Neural progenitor cell (in vitro differentiated cells): ENCODE measurements around the gene SCAMP1. TPM values are rescaled to one million over a fixed set of nuclear protein-coding genes. Genes with fewer than 3 reads are reported as not detected.

Experiments
- DNase-seq: peaks from one replicate; pipeline ENCODE4 v3.0.0-alpha.2; 2016; ENCODE audit warnings: low spot score
- H2AFZ ChIP-seq: fragments of 200-600 bp; sonication (generic); replicated peaks from 2 replicates; pipeline ENCODE4 v1.6.1; 2016; ENCODE audit warnings: antibody characterized with exemption
- H3F3A ChIP-seq: fragments of 200-600 bp; sonication (generic); 2 replicates; pipeline ENCODE4 v1.6.1; 2016; ENCODE audit warnings: antibody characterized with exemption, low read depth
- H3K27ac ChIP-seq: fragments of 200-600 bp; sonication (generic); 2 replicates; pipeline ENCODE4 v1.5.1; 2016; ENCODE audit warnings: mild to moderate bottlenecking
- H3K27me3 ChIP-seq: fragments of 200-600 bp; sonication (generic); 2 replicates; pipeline ENCODE4 v1.6.1; 2016; ENCODE audit warnings: mild to moderate bottlenecking, moderate library complexity
- H3K36me3 ChIP-seq: fragments of 200-600 bp; sonication (generic); 2 replicates; pipeline ENCODE4 v1.5.1; 2016
- H3K4me1 ChIP-seq: fragments of 200-600 bp; sonication (generic); 2 replicates; pipeline ENCODE4 v1.6.1; 2016; ENCODE audit warnings: mixed run types
- H3K4me2 ChIP-seq: fragments of 200-600 bp; sonication (generic); 2 replicates; pipeline ENCODE4 v1.6.1; 2016
- H3K4me3 ChIP-seq: fragments of 200-600 bp; sonication (generic); 2 replicates; pipeline ENCODE4 v1.5.1; 2016
- H3K79me2 ChIP-seq: fragments of 200-600 bp; sonication (generic); 2 replicates; pipeline ENCODE4 v1.6.1; 2016; ENCODE audit warnings: low read depth
- H3K9ac ChIP-seq: fragments of 200-600 bp; sonication (generic); 2 replicates; pipeline ENCODE4 v1.6.1; 2016
- H3K9me3 ChIP-seq: fragments of 200-600 bp; sonication (generic); 2 replicates; pipeline ENCODE4 v1.5.1; 2016; ENCODE audit warnings: low read depth
- H4K20me1 ChIP-seq: fragments of 200-600 bp; sonication (generic); 2 replicates; pipeline ENCODE4 v1.6.1; 2016; ENCODE audit warnings: low read depth
- H3K27ac Mint-ChIP-seq: 3 replicates; pipeline ENCODE4 v1.8.0; 2021; ENCODE audit warnings: mixed read lengths
- H3K27me3 Mint-ChIP-seq: 2 replicates; pipeline ENCODE4 v1.8.0; 2022; ENCODE audit warnings: low read depth, mild to moderate bottlenecking, inconsistent platforms, moderate library complexity, mixed read lengths; ENCODE audit not compliant: insufficient read depth
- H3K36me3 Mint-ChIP-seq: 3 replicates; pipeline ENCODE4 v1.8.0; 2021; ENCODE audit warnings: mixed read lengths
- H3K4me1 Mint-ChIP-seq: 3 replicates; pipeline ENCODE4 v1.8.0; 2021; ENCODE audit warnings: mixed read lengths
- H3K4me3 Mint-ChIP-seq: 3 replicates; pipeline ENCODE4 v1.8.0; 2021; ENCODE audit warnings: mild to moderate bottlenecking, moderate library complexity, mixed read lengths
- H3K9me3 Mint-ChIP-seq: 3 replicates; pipeline ENCODE4 v1.8.0; 2020; ENCODE audit warnings: mixed read lengths
- EZH2 ChIP-seq: fragments of 200-600 bp; sonication (generic); IDR thresholded peaks from 2 replicates; pipeline ENCODE4 v1.6.1; 2017; ENCODE audit warnings: antibody characterized with exemption, mild to moderate bottlenecking, moderate library complexity
- EZH2phosphoT487 ChIP-seq: fragments of 200-600 bp; sonication (generic); IDR thresholded peaks from 2 replicates; pipeline ENCODE4 v1.6.1; 2017; ENCODE audit warnings: antibody characterized with exemption
- total RNA-seq: library from RNA; depleted of rRNA; stranded (reverse); fragments of >200 nt; gene quantifications from 2 replicates; pipeline ENCODE4 v1.2.3, GENCODE V29; 2015; ENCODE audit warnings: low replicate concordance
- TF ChIP-seq, protein P1 (sequence below): fragments of 200-600 bp; sonication (generic); IDR thresholded peaks from 2 replicates; pipeline ENCODE4 v1.5.1; 2017; ENCODE audit warnings: antibody characterized with exemption, mild to moderate bottlenecking

The SCAMP1 gene
- total RNA-seq, 1 donor from 2014 or later = 110 TPM

DNA sequence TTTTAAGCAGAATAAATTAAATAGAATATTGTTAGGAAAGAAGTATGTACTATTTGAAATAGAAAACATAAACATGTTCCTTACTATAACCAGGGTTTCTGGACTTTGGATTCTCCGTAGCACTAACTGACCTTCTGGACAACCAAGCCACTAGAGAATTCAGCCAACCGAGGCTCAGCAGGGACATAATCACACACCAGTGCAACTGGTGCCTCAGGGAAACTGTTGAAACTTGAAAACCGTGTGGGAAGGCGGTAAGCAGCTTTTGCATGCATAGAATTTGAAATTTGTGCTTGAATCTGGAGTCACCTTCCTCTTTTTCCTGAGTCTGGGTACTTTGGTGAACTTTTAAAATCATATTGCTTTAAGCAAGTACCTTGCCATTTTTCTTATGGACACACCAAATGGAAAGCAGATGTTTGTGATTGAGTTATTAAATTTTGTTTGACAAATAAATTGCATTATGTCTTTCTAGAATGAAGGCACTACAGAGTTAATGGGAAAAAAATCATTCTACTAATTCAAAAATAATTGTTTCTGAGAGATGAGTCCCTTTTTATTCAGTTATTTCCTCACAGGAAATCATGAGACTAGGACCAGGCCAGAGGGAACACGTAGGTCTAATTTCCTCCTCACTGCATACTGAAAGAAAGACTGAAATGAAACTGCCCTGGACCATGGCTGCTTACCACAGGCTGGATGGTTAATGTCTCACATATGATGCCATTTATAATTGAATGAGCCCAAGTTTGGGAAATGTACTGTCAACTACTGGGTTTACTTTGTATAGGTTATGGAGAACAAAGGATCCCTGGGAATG is 20.6 kb upstream of the SCAMP1 start:
- no peak overlapping the region for H3K27ac Mint-ChIP-seq
- Histone ChIP-seq H3K4me1 (peaks cover 16% of the 10 kb centered on the region), H3K79me2 (no peaks in the 10 kb centered on the region), H3K9ac (no peak overlapping the region), H2AFZ (no peak overlapping the region), H3K4me2 (no peak overlapping the region), H3K9me3 (peaks cover 17% of the 10 kb centered on the region), H3K27ac (no peak overlapping the region), H3F3A (peaks cover 18% of the 10 kb centered on the region), H3K36me3 (no peaks in the 10 kb centered on the region), H3K4me3 (no peak overlapping the region), H3K27me3 (no peaks in the 10 kb centered on the region), H4K20me1 (no peaks in the 10 kb centered on the region)
- H3K9me3 Mint-ChIP-seq = peaks cover 39% of the 10 kb centered on the region
- no peaks in the 10 kb centered on the region for H3K36me3 Mint-ChIP-seq
- no peak for TF ChIP-seq EZH2
- H3K27me3 Mint-ChIP-seq = peaks cover 5% of the 10 kb centered on the region
- no peak overlapping the region for H3K4me3 Mint-ChIP-seq
- H3K4me1 Mint-ChIP-seq = peaks cover 23% of the 10 kb centered on the region
- no peak for DNase-seq

DNA sequence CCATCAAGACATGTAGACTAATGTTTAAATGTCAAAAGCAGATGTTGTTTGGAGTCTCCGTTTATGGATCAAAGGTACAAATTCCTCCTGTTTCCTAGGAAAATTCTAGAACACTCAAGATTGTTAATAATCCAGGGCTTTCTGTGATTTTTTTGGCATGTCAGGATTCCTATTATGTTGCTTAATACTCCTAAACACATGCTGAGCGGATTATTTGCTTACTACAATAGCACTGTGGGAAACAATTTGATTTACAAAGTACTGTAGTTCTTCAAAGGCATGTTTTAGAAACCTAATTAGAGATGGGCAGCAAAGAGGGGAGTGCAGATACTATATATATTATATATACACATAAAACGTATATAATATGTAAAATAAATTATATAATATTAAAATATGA is 19.0 kb upstream of the SCAMP1 start:
- peaks cover 5% of the 10 kb centered on the region for H3K27me3 Mint-ChIP-seq
- no peak overlapping the region for H3K4me3 Mint-ChIP-seq
- Histone ChIP-seq H3K9me3 (peaks cover 17% of the 10 kb centered on the region), H3K27me3 (no peaks in the 10 kb centered on the region), H4K20me1 (no peaks in the 10 kb centered on the region), H3K9ac (no peak overlapping the region), H3K4me2 (no peak overlapping the region), H3K4me3 (no peak overlapping the region), H3K36me3 (no peaks in the 10 kb centered on the region), H3F3A (peaks cover 25% of the 10 kb centered on the region), H2AFZ (no peak overlapping the region), H3K27ac (peak overlapping the region; percentile 27), H3K79me2 (no peaks in the 10 kb centered on the region), H3K4me1 (peaks cover 22% of the 10 kb centered on the region)
- TF ChIP-seq EZH2phosphoT487 (no peak), EZH2 (no peak)
- TF ChIP-seq, protein P1, sequence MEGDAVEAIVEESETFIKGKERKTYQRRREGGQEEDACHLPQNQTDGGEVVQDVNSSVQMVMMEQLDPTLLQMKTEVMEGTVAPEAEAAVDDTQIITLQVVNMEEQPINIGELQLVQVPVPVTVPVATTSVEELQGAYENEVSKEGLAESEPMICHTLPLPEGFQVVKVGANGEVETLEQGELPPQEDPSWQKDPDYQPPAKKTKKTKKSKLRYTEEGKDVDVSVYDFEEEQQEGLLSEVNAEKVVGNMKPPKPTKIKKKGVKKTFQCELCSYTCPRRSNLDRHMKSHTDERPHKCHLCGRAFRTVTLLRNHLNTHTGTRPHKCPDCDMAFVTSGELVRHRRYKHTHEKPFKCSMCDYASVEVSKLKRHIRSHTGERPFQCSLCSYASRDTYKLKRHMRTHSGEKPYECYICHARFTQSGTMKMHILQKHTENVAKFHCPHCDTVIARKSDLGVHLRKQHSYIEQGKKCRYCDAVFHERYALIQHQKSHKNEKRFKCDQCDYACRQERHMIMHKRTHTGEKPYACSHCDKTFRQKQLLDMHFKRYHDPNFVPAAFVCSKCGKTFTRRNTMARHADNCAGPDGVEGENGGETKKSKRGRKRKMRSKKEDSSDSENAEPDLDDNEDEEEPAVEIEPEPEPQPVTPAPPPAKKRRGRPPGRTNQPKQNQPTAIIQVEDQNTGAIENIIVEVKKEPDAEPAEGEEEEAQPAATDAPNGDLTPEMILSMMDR = no peak
- H3K4me1 Mint-ChIP-seq = peaks cover 22% of the 10 kb centered on the region
- DNase-seq = peak; percentile 47
- no peak overlapping the region for H3K27ac Mint-ChIP-seq
- H3K36me3 Mint-ChIP-seq = no peaks in the 10 kb centered on the region
- H3K9me3 Mint-ChIP-seq = peaks cover 41% of the 10 kb centered on the region

DNA sequence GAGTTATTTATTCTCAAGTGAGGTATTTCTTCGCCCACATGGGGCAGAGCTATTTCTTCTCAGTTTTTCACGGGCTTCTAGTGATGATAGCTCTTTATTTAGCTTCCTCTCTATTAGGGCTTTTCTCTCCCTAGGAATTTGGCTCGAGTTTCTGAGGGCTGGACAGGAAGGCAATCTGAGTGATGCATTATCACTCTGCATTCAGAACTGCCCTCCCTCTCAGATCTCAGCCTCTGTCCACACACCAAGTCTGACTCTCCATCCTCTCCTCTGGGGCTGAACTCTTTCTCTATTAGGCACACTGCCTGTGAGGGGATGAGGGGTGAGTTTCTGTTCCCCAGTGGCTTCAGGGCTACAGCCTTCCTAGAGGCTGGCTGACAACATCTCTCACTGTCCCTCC is 14.9 kb upstream of the SCAMP1 start:
- DNase-seq = no peak
- Histone ChIP-seq H3K27ac (no peak overlapping the region), H3K9me3 (peaks cover 6% of the 10 kb centered on the region), H3K9ac (no peak overlapping the region), H3K4me2 (peak overlapping the region; percentile 38), H3K36me3 (no peaks in the 10 kb centered on the region), H4K20me1 (no peaks in the 10 kb centered on the region), H3K27me3 (no peaks in the 10 kb centered on the region), H2AFZ (peak overlapping the region; percentile 98), H3K4me3 (no peak overlapping the region), H3K4me1 (peaks cover 22% of the 10 kb centered on the region), H3F3A (peaks cover 25% of the 10 kb centered on the region), H3K79me2 (no peaks in the 10 kb centered on the region)
- Mint-ChIP-seq H3K4me1 (peaks cover 23% of the 10 kb centered on the region), H3K36me3 (no peaks in the 10 kb centered on the region), H3K27ac (peak overlapping the region; percentile 2), H3K27me3 (peaks cover 5% of the 10 kb centered on the region), H3K4me3 (no peak overlapping the region), H3K9me3 (peaks cover 13% of the 10 kb centered on the region)
- TF ChIP-seq EZH2 = no peak
- no peak for TF ChIP-seq EZH2phosphoT487
- TF ChIP-seq, protein P1 = no peak

DNA sequence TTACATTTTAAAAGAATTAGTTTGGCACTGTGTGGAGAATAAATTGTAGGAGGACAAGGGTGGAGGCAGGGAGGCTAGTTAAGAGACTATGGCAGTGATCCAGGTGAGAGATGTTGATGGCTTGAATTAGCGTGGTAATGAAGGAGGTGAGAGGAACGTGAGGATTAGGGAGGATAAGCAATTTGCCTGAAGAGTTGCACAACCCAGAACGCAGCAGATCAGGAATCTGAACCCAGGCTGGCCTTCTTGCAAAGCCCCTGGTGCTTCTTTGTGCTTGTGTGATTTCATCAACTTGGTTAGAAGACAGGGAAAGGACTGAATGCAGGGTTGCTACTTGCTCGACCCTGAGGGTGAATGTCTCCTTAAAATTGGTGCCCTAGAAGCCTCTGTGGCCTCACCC is 6.9 kb upstream of the SCAMP1 start:
- no peak for DNase-seq
- no peaks in the 10 kb centered on the region for H3K36me3 ChIP-seq
- H3K27ac Mint-ChIP-seq = peak overlapping the region; percentile 13
- TF ChIP-seq EZH2phosphoT487 (no peak), EZH2 (no peak)
- TF ChIP-seq, protein P1 = no peak
- H3K27me3 ChIP-seq = no peaks in the 10 kb centered on the region
- no peaks in the 10 kb centered on the region for H4K20me1 ChIP-seq
- no peak overlapping the region for H2AFZ ChIP-seq
- peaks cover 7% of the 10 kb centered on the region for H3K4me1 ChIP-seq
- H3K79me2 ChIP-seq = no peaks in the 10 kb centered on the region
- H3K4me2 ChIP-seq = no peak overlapping the region
- H3K27ac ChIP-seq = no peak overlapping the region
- no peaks in the 10 kb centered on the region for H3K27me3 Mint-ChIP-seq
- peaks cover 5% of the 10 kb centered on the region for H3K36me3 Mint-ChIP-seq
- peaks cover 10% of the 10 kb centered on the region for H3F3A ChIP-seq
- H3K9me3 Mint-ChIP-seq = peaks cover 3% of the 10 kb centered on the region
- H3K4me1 Mint-ChIP-seq = peaks cover 2% of the 10 kb centered on the region
- no peak overlapping the region for H3K4me3 Mint-ChIP-seq
- no peak overlapping the region for H3K4me3 ChIP-seq
- H3K9ac ChIP-seq = no peak overlapping the region
- H3K9me3 ChIP-seq = no peaks in the 10 kb centered on the region
